NOMO-1 (cell line): ENCODE measurements around the gene TRPC4.

Source experiments
- DNase-seq, 2 experiments: peaks; one replicate each; lab custom pipeline; 2025; ENCODE audit not compliant: unreplicated experiment in 2 of 2; lab: John Stamatoyannopoulos, UW

TRPC4 gene

GRCh38 chr13:37663724-37664123 lies 205.8 kb downstream of the TRPC4 start:
- DNase-seq: no peak

- DNase-seq: no peak
Measured at GRCh38 chr13:37662624-37663023, 206.9 kb downstream of the TRPC4 start.

GRCh38 chr13:37657956-37658355 lies 211.6 kb downstream of the TRPC4 start:
- DNase-seq: no peak

- DNase-seq: no peak
Measured at GRCh38 chr13:37657134-37657533, 212.4 kb downstream of the TRPC4 start.

- DNase-seq: no peak
Measured at GRCh38 chr13:37656247-37656940, 213.2 kb downstream of the TRPC4 start.

GRCh38 chr13:37652596-37652995 lies 217.0 kb downstream of the TRPC4 start:
- no peak for DNase-seq

GRCh38 chr13:37651891-37652290 lies 217.7 kb downstream of the TRPC4 start:
- DNase-seq: no peak

GRCh38 chr13:37648609-37649008 lies 221.0 kb downstream of the TRPC4 start:
- no peak for DNase-seq

- no peak for DNase-seq
Measured at GRCh38 chr13:37647031-37647650, 222.4 kb downstream of the TRPC4 start.

GRCh38 chr13:37646531-37646930 lies 223.0 kb downstream of the TRPC4 start:
- no peak for DNase-seq

- no peak for DNase-seq
Measured at GRCh38 chr13:37645181-37645740, 224.3 kb downstream of the TRPC4 start.

GRCh38 chr13:37641391-37641790 lies 228.2 kb downstream of the TRPC4 start:
- no peak for DNase-seq

GRCh38 chr13:37640499-37640898 lies 229.1 kb downstream of the TRPC4 start:
- no peak for DNase-seq

- no peak for DNase-seq
Measured at GRCh38 chr13:37636701-37637100, 232.9 kb downstream of the TRPC4 start.

- DNase-seq: no peak
Measured at GRCh38 chr13:37632294-37632693, 237.3 kb downstream of the TRPC4 start.

GRCh38 chr13:37627428-37627827 lies 242.1 kb downstream of the TRPC4 start:
- DNase-seq: no peak

GRCh38 chr13:37621811-37622361 lies 247.7 kb downstream of the TRPC4 start:
- DNase-seq: no peak

GRCh38 chr13:37618554-37618953 lies 251.0 kb downstream of the TRPC4 start:
- no peak for DNase-seq

GRCh38 chr13:37617173-37617572 lies 252.4 kb downstream of the TRPC4 start:
- no peak for DNase-seq

GRCh38 chr13:37616131-37616530 lies 253.4 kb downstream of the TRPC4 start:
- no peak for DNase-seq

GRCh38 chr13:37615276-37615675 lies 254.3 kb downstream of the TRPC4 start:
- no peak for DNase-seq

GRCh38 chr13:37613638-37614037 lies 255.9 kb downstream of the TRPC4 start:
- no peak for DNase-seq
